Memory B cell (primary cell): ENCODE measurements around the gene PDE8A.

Source experiments
- ATAC-seq: fragments of 150-1000 bp; cut with Tn5 transposase; 2 replicates; pipeline ENCODE4 v1.10.0; 2021; ENCODE audit warnings: low read depth, mild to moderate bottlenecking, moderate library complexity
- DNase-seq, 2 donors: peaks; one replicate each; pipeline ENCODE4 v3.0.0; 2022; ENCODE audit warnings: low spot score in 2 of 2
- H3K27ac Mint-ChIP-seq: one replicate; pipeline ENCODE4 v1.8.0; 2022; ENCODE audit warnings: mild to moderate bottlenecking, moderate library complexity, mixed read lengths
- H3K27me3 Mint-ChIP-seq: one replicate; pipeline ENCODE4 v1.8.0; 2022; ENCODE audit warnings: mixed read lengths
- H3K36me3 Mint-ChIP-seq: one replicate; pipeline ENCODE4 v1.8.0; 2022; ENCODE audit warnings: mild to moderate bottlenecking, mixed read lengths
- H3K4me1 Mint-ChIP-seq: one replicate; pipeline ENCODE4 v1.8.0; 2022; ENCODE audit warnings: mixed read lengths
- H3K4me3 Mint-ChIP-seq: one replicate; pipeline ENCODE4 v1.8.0; 2022; ENCODE audit warnings: mild to moderate bottlenecking, moderate library complexity, mixed read lengths
- H3K9me3 Mint-ChIP-seq: one replicate; pipeline ENCODE4 v1.8.0; 2022; ENCODE audit warnings: mixed read lengths

The PDE8A gene

GRCh38 chr15:85059734-85060133, 78.1 kb downstream of the PDE8A start:
- H3K36me3 Mint-ChIP-seq: peaks cover 47% of the 10 kb centered on the region
- DNase-seq (no peak), ATAC-seq (no peak)
- H3K27ac Mint-ChIP-seq: no peak overlapping the region
- H3K9me3 Mint-ChIP-seq: peaks cover 21% of the 10 kb centered on the region
- H3K27me3 Mint-ChIP-seq: no peaks in the 10 kb centered on the region
- peaks cover 17% of the 10 kb centered on the region for H3K4me1 Mint-ChIP-seq
- H3K4me3 Mint-ChIP-seq: no peak overlapping the region

GRCh38 chr15:85062560-85062959, 80.9 kb downstream of the PDE8A start:
- peaks cover 30% of the 10 kb centered on the region for H3K36me3 Mint-ChIP-seq
- no peak overlapping the region for H3K4me3 Mint-ChIP-seq
- H3K27me3 Mint-ChIP-seq: no peaks in the 10 kb centered on the region
- peaks cover 11% of the 10 kb centered on the region for H3K4me1 Mint-ChIP-seq
- ATAC-seq: no peak
- DNase-seq: no peak
- H3K27ac Mint-ChIP-seq: no peak overlapping the region
- H3K9me3 Mint-ChIP-seq: peaks cover 15% of the 10 kb centered on the region

GRCh38 chr15:85063088-85063487, 81.4 kb downstream of the PDE8A start:
- H3K27ac Mint-ChIP-seq: no peak overlapping the region
- H3K36me3 Mint-ChIP-seq: peaks cover 28% of the 10 kb centered on the region
- peaks cover 15% of the 10 kb centered on the region for H3K9me3 Mint-ChIP-seq
- no peak overlapping the region for H3K4me3 Mint-ChIP-seq
- no peaks in the 10 kb centered on the region for H3K27me3 Mint-ChIP-seq
- H3K4me1 Mint-ChIP-seq: peaks cover 7% of the 10 kb centered on the region
- no peak for ATAC-seq
- DNase-seq: no peak

- Mint-ChIP-seq H3K4me1 (peaks cover 7% of the 10 kb centered on the region), H3K36me3 (peaks cover 30% of the 10 kb centered on the region), H3K27ac (no peak overlapping the region), H3K27me3 (no peaks in the 10 kb centered on the region), H3K4me3 (no peak overlapping the region), H3K9me3 (peaks cover 14% of the 10 kb centered on the region)
- DNase-seq (no peak), ATAC-seq (no peak)
Measured at GRCh38 chr15:85063522-85064079, 81.9 kb downstream of the PDE8A start.

- DNase-seq (no peak), ATAC-seq (no peak)
- peaks cover 22% of the 10 kb centered on the region for H3K36me3 Mint-ChIP-seq
- no peaks in the 10 kb centered on the region for H3K27me3 Mint-ChIP-seq
- H3K9me3 Mint-ChIP-seq: peaks cover 8% of the 10 kb centered on the region
- H3K4me1 Mint-ChIP-seq: peaks cover 7% of the 10 kb centered on the region
- H3K4me3 Mint-ChIP-seq: no peak overlapping the region
- H3K27ac Mint-ChIP-seq: no peak overlapping the region
Measured at GRCh38 chr15:85064710-85065109, 83.1 kb downstream of the PDE8A start.

GRCh38 chr15:85071061-85071460, 89.4 kb downstream of the PDE8A start:
- DNase-seq (no peak), ATAC-seq (no peak)
- Mint-ChIP-seq H3K4me1 (no peaks in the 10 kb centered on the region), H3K36me3 (peaks cover 43% of the 10 kb centered on the region), H3K9me3 (no peaks in the 10 kb centered on the region), H3K4me3 (no peak overlapping the region), H3K27me3 (no peaks in the 10 kb centered on the region), H3K27ac (no peak overlapping the region)

- Mint-ChIP-seq H3K27me3 (no peaks in the 10 kb centered on the region), H3K9me3 (no peaks in the 10 kb centered on the region), H3K27ac (no peak overlapping the region), H3K36me3 (peaks cover 44% of the 10 kb centered on the region), H3K4me3 (no peak overlapping the region), H3K4me1 (no peaks in the 10 kb centered on the region)
- ATAC-seq (no peak), DNase-seq (no peak)
Measured at GRCh38 chr15:85071504-85071903, 89.8 kb downstream of the PDE8A start.

- ATAC-seq (no peak), DNase-seq (no peak)
- Mint-ChIP-seq H3K27ac (no peak overlapping the region), H3K36me3 (peaks cover 46% of the 10 kb centered on the region), H3K27me3 (no peaks in the 10 kb centered on the region), H3K4me3 (no peak overlapping the region), H3K4me1 (no peaks in the 10 kb centered on the region), H3K9me3 (no peaks in the 10 kb centered on the region)
Measured at GRCh38 chr15:85072917-85073316, 91.3 kb downstream of the PDE8A start.

- ATAC-seq: no peak
- H3K36me3 Mint-ChIP-seq: peaks cover 43% of the 10 kb centered on the region
Measured at GRCh38 chr15:85073556-85074194, 92.0 kb downstream of the PDE8A start.

GRCh38 chr15:85086855-85087254, 105.2 kb downstream of the PDE8A start:
- no peak for DNase-seq
- Mint-ChIP-seq H3K36me3 (peaks cover 33% of the 10 kb centered on the region), H3K4me1 (no peaks in the 10 kb centered on the region), H3K4me3 (no peak overlapping the region), H3K27ac (no peak overlapping the region), H3K27me3 (no peaks in the 10 kb centered on the region), H3K9me3 (no peaks in the 10 kb centered on the region)
- ATAC-seq: no peak

More at GRCh38 chr15:85073556-85074194, 92.0 kb downstream of the PDE8A start:
- H3K4me1 Mint-ChIP-seq: no peaks in the 10 kb centered on the region
- no peak overlapping the region for H3K4me3 Mint-ChIP-seq
- no peak overlapping the region for H3K27ac Mint-ChIP-seq
- H3K9me3 Mint-ChIP-seq: no peaks in the 10 kb centered on the region
- no peaks in the 10 kb centered on the region for H3K27me3 Mint-ChIP-seq
- DNase-seq: no peak

GRCh38 chr15:85088300-85088699, 106.6 kb downstream of the PDE8A start:
- H3K27me3 Mint-ChIP-seq: no peaks in the 10 kb centered on the region
- no peak for ATAC-seq

GRCh38 chr15:85089929-85090597, 108.4 kb downstream of the PDE8A start:
- no peaks in the 10 kb centered on the region for H3K4me1 Mint-ChIP-seq
- H3K9me3 Mint-ChIP-seq: no peaks in the 10 kb centered on the region
- H3K27me3 Mint-ChIP-seq: no peaks in the 10 kb centered on the region
- ATAC-seq (no peak), DNase-seq (no peak)
- H3K36me3 Mint-ChIP-seq: peaks cover 40% of the 10 kb centered on the region
- H3K27ac Mint-ChIP-seq: no peak overlapping the region
- no peak overlapping the region for H3K4me3 Mint-ChIP-seq

More at GRCh38 chr15:85088300-85088699, 106.6 kb downstream of the PDE8A start:
- Mint-ChIP-seq H3K4me1 (no peaks in the 10 kb centered on the region), H3K9me3 (no peaks in the 10 kb centered on the region), H3K4me3 (no peak overlapping the region), H3K36me3 (peaks cover 35% of the 10 kb centered on the region), H3K27ac (no peak overlapping the region)
- no peak for DNase-seq

- H3K27me3 Mint-ChIP-seq: no peaks in the 10 kb centered on the region
- no peak overlapping the region for H3K27ac Mint-ChIP-seq
- no peaks in the 10 kb centered on the region for H3K9me3 Mint-ChIP-seq
- no peak for ATAC-seq
- H3K36me3 Mint-ChIP-seq: peaks cover 36% of the 10 kb centered on the region
- no peak for DNase-seq
- H3K4me3 Mint-ChIP-seq: no peak overlapping the region
- H3K4me1 Mint-ChIP-seq: no peaks in the 10 kb centered on the region
Measured at GRCh38 chr15:85091990-85092389, 110.3 kb downstream of the PDE8A start.

- ATAC-seq (no peak), DNase-seq (no peak)
- H3K27ac Mint-ChIP-seq: no peak overlapping the region
- H3K27me3 Mint-ChIP-seq: no peaks in the 10 kb centered on the region
- no peak overlapping the region for H3K4me3 Mint-ChIP-seq
- H3K4me1 Mint-ChIP-seq: no peaks in the 10 kb centered on the region
- H3K36me3 Mint-ChIP-seq: peaks cover 33% of the 10 kb centered on the region
- H3K9me3 Mint-ChIP-seq: no peaks in the 10 kb centered on the region
Measured at GRCh38 chr15:85094685-85095084, 113.0 kb downstream of the PDE8A start.
